ENCODE results near the gene TMEM61. TPM values are rescaled to one million over a fixed set of nuclear protein-coding genes. Genes with fewer than 3 reads are reported as not detected.

Gene TMEM61
- total RNA-seq, 1 experiment from 2014 or later, result not detected

DNA sequence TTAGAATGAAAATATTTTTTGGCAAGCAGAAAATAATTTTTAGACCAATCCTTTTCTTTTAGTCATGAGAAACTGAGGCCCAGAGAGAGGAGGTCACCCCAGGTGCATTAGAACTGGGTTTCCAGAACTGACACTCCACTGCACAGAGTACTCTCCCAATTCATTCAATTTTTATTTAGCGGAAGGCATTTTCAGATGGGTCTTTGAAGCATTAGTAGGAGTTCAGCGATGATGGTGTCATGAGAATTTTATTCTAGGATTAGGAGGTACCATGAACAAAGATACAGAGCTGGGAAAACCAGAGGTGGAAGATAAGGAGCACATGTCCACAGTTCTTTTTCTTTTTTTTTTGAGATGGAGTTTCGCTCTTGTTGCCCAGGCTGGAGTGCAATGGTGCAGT is 61.2 kb downstream of the TMEM61 start:
- Histone ChIP-seq H3K36me3 (ENCODE audit: control insufficient read depth, insufficient read depth, low read length) (peaks cover 4% of the 10 kb centered on the region), H3K27me3 (replicated peaks; ENCODE audit: control insufficient read depth, insufficient read depth, low read length) (no peaks in the 10 kb centered on the region), H3K4me3 (ENCODE audit: low read depth, low read length) (no peak overlapping the region; the same call in 1 of the 2 replicates), H3K4me1 (peaks cover 9% of the 10 kb centered on the region), H3K9me3 (no peaks in the 10 kb centered on the region)
- intact Hi-C loops (cut with micrococcal nuclease; ENCODE audit: unreplicated experiment), result no loop called here
- H3K27ac Mint-ChIP-seq (ENCODE audit: unreplicated experiment), result no peak overlapping the region
- BruUV-seq (replicated peaks), result no TSS peak
- H3K4me3 Mint-ChIP-seq (ENCODE audit: unreplicated experiment), result peak overlapping the region; percentile 95
- TF ChIP-seq, protein P1, sequence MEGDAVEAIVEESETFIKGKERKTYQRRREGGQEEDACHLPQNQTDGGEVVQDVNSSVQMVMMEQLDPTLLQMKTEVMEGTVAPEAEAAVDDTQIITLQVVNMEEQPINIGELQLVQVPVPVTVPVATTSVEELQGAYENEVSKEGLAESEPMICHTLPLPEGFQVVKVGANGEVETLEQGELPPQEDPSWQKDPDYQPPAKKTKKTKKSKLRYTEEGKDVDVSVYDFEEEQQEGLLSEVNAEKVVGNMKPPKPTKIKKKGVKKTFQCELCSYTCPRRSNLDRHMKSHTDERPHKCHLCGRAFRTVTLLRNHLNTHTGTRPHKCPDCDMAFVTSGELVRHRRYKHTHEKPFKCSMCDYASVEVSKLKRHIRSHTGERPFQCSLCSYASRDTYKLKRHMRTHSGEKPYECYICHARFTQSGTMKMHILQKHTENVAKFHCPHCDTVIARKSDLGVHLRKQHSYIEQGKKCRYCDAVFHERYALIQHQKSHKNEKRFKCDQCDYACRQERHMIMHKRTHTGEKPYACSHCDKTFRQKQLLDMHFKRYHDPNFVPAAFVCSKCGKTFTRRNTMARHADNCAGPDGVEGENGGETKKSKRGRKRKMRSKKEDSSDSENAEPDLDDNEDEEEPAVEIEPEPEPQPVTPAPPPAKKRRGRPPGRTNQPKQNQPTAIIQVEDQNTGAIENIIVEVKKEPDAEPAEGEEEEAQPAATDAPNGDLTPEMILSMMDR (IDR thresholded peaks at IDR 0.05; ENCODE audit: insufficient read depth in 1 of 2, low read depth in 1 of 2, low read length in 1 of 2, severe bottlenecking in 1 of 2, unreplicated experiment in 1 of 2), result no peak
- H3K27me3 Mint-ChIP-seq (ENCODE audit: insufficient read depth, unreplicated experiment), result no peaks in the 10 kb centered on the region
- ChIA-PET CTCF (interaction anchor here (0.7 kb wide), 1 partner anchor 97 kb away, joined by 3 read pairs; no protein-coding TSS in a partner anchor), POLR2A (no interaction called here)
- DNase-seq, result no peak
- H3K9me3 Mint-ChIP-seq (ENCODE audit: unreplicated experiment), result no peaks in the 10 kb centered on the region
- peaks cover 12% of the 10 kb centered on the region for H3K36me3 Mint-ChIP-seq (ENCODE audit: insufficient read depth, unreplicated experiment)
- H3K4me1 Mint-ChIP-seq (ENCODE audit: low read depth, unreplicated experiment), result peaks cover 13% of the 10 kb centered on the region

Other genes with a start within 250 kb of the TMEM61 start
- gene PARS2, start 216.1 kb upstream of the TMEM61 start, total RNA-seq (2022), result 5.8 and 6.5 TPM in 2 replicates
- 8.8 and 9.9 TPM in 2 replicates for gene TTC22, start 179.3 kb upstream of the TMEM61 start, total RNA-seq (2022)
- 433 and 522 TPM in 2 replicates for gene DHCR24, start 93.4 kb upstream of the TMEM61 start, total RNA-seq (2022)
- not detected in 2 replicates for gene BSND, start 18.3 kb downstream of the TMEM61 start, total RNA-seq (2022)
- 29.4 and 31.2 TPM in 2 replicates for gene PCSK9, start 58.9 kb downstream of the TMEM61 start, total RNA-seq (2022)
- gene USP24, start 234.7 kb downstream of the TMEM61 start, total RNA-seq (2022), result 34.7 and 36.4 TPM in 2 replicates